ENCODE measurements around the gene MYCBPAP.

DNA sequence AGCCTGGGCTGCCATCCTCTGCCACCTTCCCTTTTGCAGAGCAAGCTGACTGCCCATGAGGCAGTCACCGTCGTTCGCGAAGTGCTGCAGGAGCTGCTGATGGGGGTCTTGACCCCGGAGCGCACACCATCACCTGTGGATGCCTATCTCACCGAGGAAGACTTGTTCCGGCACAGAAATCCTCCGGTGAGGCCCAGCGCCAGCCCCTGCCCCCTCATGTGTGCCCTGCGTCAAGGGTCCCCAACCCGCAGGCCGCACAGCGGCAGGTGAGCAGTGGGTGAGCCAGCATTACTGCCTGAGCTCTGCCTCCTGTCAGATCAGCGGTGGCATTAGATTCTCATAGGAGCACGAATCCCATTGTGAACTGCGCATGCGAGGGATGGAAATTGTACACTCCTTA, 16.6 kb downstream of the MYCBPAP start:
- TF ChIP-seq, protein P1, sequence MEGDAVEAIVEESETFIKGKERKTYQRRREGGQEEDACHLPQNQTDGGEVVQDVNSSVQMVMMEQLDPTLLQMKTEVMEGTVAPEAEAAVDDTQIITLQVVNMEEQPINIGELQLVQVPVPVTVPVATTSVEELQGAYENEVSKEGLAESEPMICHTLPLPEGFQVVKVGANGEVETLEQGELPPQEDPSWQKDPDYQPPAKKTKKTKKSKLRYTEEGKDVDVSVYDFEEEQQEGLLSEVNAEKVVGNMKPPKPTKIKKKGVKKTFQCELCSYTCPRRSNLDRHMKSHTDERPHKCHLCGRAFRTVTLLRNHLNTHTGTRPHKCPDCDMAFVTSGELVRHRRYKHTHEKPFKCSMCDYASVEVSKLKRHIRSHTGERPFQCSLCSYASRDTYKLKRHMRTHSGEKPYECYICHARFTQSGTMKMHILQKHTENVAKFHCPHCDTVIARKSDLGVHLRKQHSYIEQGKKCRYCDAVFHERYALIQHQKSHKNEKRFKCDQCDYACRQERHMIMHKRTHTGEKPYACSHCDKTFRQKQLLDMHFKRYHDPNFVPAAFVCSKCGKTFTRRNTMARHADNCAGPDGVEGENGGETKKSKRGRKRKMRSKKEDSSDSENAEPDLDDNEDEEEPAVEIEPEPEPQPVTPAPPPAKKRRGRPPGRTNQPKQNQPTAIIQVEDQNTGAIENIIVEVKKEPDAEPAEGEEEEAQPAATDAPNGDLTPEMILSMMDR (IDR thresholded peaks at IDR 0.05; ENCODE audit: extremely low read depth in 1 of 2, insufficient read depth in 1 of 2, low read depth in 1 of 2, low read length in 2 of 2) = no peak
- TF ChIP-seq FOS (IDR thresholded peaks at IDR 0.05; ENCODE audit: borderline replicate concordance, insufficient read depth, low read length) (no peak), EZH2 (IDR thresholded peaks at IDR 0.05; ENCODE audit: borderline replicate concordance, low read depth, low read length, severe bottlenecking) (no peak), POLR2AphosphoS5 (IDR thresholded peaks at IDR 0.05; ENCODE audit: insufficient read depth, low read depth, low read length) (no peak), POLR2A (IDR thresholded peaks at IDR 0.05; ENCODE audit: low read depth, low read length) (no peak), JUN (IDR thresholded peaks at IDR 0.05; ENCODE audit: borderline replicate concordance, insufficient read depth, insufficient read length, low read depth) (no peak), GATA2 (IDR thresholded peaks at IDR 0.05; ENCODE audit: insufficient read depth, insufficient read length, low read depth, low read length) (no peak)
- TF ChIP-seq, protein P2, sequence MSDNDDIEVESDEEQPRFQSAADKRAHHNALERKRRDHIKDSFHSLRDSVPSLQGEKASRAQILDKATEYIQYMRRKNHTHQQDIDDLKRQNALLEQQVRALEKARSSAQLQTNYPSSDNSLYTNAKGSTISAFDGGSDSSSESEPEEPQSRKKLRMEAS (IDR thresholded peaks at IDR 0.05; ENCODE audit: insufficient read depth, insufficient read length) = no peak

Measured in endothelial cell of umbilical vein (primary cell).